ENCODE data around the gene IL25.

Gene IL25

DNA sequence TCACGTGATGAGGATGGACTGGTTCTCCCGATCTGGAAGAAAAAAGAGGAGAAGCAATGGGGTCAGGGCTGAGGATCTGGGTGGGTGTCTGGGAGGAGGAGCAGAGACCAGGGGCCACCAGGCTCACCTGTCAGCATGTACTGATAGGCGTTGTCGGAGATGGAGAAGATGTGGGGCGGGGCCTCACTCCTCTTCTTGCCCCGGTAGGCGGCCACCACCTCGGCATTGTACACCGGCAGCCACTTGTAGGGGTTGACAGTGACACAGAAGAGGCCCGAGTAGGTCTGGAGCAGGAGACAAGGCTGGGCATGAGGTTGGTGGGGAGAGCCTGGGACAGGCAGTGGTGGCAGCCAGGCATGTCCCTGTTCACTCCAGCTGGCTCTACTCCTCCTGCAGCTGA is 32.5 kb downstream of the IL25 start:
- Histone ChIP-seq H3K27ac (no peak overlapping the region), H3K36me3 (no peaks in the 10 kb centered on the region), H3K27me3 (ENCODE audit: insufficient read depth, low read depth, severe bottlenecking) (no peaks in the 10 kb centered on the region), H3K9me3 (ENCODE audit: severe bottlenecking) (no peaks in the 10 kb centered on the region), H3K4me3 (ENCODE audit: low read depth, low read length) (no peak overlapping the region)
- DNase-seq = no peak
- no peak for TF ChIP-seq CTCF (IDR thresholded peaks at IDR 0.05; ENCODE audit: low read depth, low read length)

GRCh38 chr14:23405516-23406025 is 33.0 kb downstream of the IL25 start:
- Histone ChIP-seq H3K27ac (no peak overlapping the region), H3K9me3 (ENCODE audit: severe bottlenecking) (no peaks in the 10 kb centered on the region), H3K27me3 (ENCODE audit: insufficient read depth, low read depth, severe bottlenecking) (no peaks in the 10 kb centered on the region), H3K4me3 (ENCODE audit: low read depth, low read length) (no peak overlapping the region), H3K36me3 (no peaks in the 10 kb centered on the region)
- no peak for TF ChIP-seq CTCF (IDR thresholded peaks at IDR 0.05; ENCODE audit: low read depth, low read length)
- no peak for DNase-seq

GRCh38 chr14:23406244-23406643 is 33.6 kb downstream of the IL25 start:
- Histone ChIP-seq H3K4me3 (ENCODE audit: low read depth, low read length) (no peak overlapping the region), H3K27ac (no peak overlapping the region), H3K9me3 (ENCODE audit: severe bottlenecking) (no peaks in the 10 kb centered on the region), H3K36me3 (no peaks in the 10 kb centered on the region), H3K27me3 (ENCODE audit: insufficient read depth, low read depth, severe bottlenecking) (no peaks in the 10 kb centered on the region)
- TF ChIP-seq CTCF (IDR thresholded peaks at IDR 0.05; ENCODE audit: low read depth, low read length) = no peak
- DNase-seq = no peak

DNA sequence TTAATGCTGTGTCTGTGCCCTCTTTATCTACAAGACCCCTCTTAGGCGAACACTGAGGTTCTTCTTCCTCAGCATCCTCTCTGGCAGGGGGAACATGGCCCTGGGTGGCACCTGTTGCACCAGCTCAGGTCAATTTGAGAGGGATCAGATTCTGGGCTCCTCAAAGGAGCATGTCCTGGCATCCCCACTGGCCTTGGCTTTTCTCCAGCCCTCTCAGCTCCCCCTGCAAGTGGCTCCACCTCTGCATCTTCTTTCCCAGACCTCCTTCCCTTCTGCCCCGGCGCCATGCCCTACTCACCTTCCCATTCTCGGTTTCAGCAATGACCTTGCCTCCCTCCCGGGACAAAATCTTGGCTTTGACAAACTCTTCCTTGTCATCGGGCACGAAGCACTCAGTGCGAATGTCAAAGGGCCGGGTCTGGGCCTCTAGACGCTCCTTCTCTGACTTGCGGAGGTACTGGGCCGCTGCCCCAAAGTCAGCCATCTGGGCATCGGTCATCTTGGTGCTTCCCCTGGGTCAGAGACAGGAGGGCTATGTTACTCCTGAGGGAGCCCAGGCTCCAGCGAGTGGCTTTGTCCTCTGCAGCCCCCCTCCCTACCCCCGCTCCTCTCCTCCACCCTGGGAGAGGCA is 34.2 kb downstream of the IL25 start:
- no peak for TF ChIP-seq CTCF (IDR thresholded peaks at IDR 0.05; ENCODE audit: low read depth, low read length)
- Histone ChIP-seq H3K36me3 (no peaks in the 10 kb centered on the region), H3K27ac (no peak overlapping the region), H3K9me3 (ENCODE audit: severe bottlenecking) (no peaks in the 10 kb centered on the region), H3K4me3 (ENCODE audit: low read depth, low read length) (no peak overlapping the region), H3K27me3 (ENCODE audit: insufficient read depth, low read depth, severe bottlenecking) (no peaks in the 10 kb centered on the region)
- DNase-seq = no peak

- Histone ChIP-seq H3K36me3 (no peaks in the 10 kb centered on the region), H3K27ac (no peak within 1 kb of the TSS), H3K4me3 (ENCODE audit: low read depth, low read length) (no peak within 1 kb of the TSS), H3K27me3 (ENCODE audit: insufficient read depth, low read depth, severe bottlenecking) (no peaks in the 10 kb centered on the region), H3K9me3 (ENCODE audit: severe bottlenecking) (no peaks in the 10 kb centered on the region)
- no peak for DNase-seq
- TF ChIP-seq CTCF (IDR thresholded peaks at IDR 0.05; ENCODE audit: low read depth, low read length) = no peak
Observed at GRCh38 chr14:23407516-23408306, 35.1 kb downstream of the IL25 start, which contains the start of gene MYH6. Gene MYH6 (minus strand): TSS chr14:23408273. CDS start chr14:23407223, 1,050 bp downstream.

Data from WERI-Rb-1 (cell line).